ENCODE results near the gene ALDH3B2.

DNA sequence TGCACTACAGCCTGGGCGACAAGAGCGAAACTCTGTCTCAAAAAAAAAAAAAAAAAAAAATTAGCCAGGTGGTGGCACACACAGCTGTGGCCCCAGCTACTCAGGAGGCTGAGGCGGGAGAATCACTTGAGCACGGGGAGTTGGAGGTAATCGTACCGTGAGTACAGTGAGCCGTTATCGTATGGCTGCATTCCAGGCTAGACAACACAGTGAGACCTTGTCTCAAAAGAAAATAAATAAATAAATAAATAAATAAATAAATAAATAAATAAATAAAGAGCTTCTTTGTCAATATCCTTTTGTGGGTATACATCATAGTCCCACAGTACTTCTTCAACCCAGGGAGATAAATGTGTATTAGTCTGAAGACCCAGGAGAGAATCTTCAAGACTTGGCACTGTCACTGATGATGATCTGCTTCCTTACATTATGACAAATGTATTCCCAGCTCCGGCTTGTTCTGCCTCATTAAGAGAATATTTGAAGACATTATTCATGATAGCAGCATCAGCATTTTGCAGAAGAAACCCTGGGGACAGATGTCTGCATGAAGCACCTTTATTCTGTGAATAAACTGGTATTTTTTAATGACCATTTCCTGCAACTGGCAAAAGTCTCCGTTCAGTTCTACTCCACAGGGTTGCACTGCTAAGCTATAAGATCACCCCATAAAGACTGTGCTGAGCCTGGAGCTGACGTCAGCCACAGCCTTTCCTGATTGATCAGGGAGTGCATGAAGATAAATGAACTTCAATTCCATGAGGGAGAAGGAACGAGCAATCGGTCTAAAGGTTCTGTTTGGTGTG lies 22.2 kb downstream of the ALDH3B2 start:
- TF ChIP-seq EP300 (IDR thresholded peaks at IDR 0.05) (no peak), POLR2A (IDR thresholded peaks at IDR 0.05) (no peak)
- TF ChIP-seq, protein P1, sequence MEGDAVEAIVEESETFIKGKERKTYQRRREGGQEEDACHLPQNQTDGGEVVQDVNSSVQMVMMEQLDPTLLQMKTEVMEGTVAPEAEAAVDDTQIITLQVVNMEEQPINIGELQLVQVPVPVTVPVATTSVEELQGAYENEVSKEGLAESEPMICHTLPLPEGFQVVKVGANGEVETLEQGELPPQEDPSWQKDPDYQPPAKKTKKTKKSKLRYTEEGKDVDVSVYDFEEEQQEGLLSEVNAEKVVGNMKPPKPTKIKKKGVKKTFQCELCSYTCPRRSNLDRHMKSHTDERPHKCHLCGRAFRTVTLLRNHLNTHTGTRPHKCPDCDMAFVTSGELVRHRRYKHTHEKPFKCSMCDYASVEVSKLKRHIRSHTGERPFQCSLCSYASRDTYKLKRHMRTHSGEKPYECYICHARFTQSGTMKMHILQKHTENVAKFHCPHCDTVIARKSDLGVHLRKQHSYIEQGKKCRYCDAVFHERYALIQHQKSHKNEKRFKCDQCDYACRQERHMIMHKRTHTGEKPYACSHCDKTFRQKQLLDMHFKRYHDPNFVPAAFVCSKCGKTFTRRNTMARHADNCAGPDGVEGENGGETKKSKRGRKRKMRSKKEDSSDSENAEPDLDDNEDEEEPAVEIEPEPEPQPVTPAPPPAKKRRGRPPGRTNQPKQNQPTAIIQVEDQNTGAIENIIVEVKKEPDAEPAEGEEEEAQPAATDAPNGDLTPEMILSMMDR (IDR thresholded peaks at IDR 0.05), result no peak

Data from gastroesophageal sphincter (tissue), 3 donors.